RPMI7951 (cell line): ENCODE data around the gene EPHB3. TPM values are rescaled to one million over a fixed set of nuclear protein-coding genes. Genes with fewer than 3 reads are reported as not detected.

Experiments used
- DNase-seq: peaks from one replicate; pipeline ENCODE4 v3.0.0-alpha.2; 2012; ENCODE audit warnings: low read depth
- total RNA-seq: library from RNA; depleted of rRNA; stranded (reverse); fragments of >200 nt; shearing (Covaris generic); gene quantifications from 2 replicates; pipeline ENCODE4 v1.2.3, GENCODE V29; 2014; rRNA removed

The EPHB3 gene
- total RNA-seq: 4.0 and 5.5 TPM in 2 replicates

GRCh38 chr3:184561061-184561912 lies at the start of gene EPHB3:
Gene EPHB3, plus strand, starts transcription at chr3:184561785. Its CDS starts 451 bp downstream, at chr3:184562236.
- peak; percentile 98 for DNase-seq

DNA sequence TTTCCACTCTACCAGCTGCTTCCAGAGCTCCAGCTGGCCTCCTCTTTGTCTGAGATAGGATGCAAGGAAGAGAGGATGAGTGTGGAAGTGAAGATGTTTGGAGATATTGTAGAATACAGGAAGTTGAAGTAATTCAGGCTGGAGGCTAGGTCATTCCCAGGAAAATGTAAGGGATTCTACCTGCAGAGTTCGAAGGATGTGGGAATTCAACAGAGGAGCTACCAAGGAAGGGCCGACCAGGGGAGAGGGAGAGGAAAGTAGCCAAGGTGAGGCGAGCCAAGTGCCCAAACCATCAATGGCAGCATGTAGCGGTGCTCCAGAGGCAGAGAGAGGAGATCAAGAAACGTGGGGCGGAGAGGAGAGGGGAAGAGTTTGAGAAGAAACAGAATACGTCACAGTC lies 49.0 kb upstream of the EPHB3 start:
- DNase-seq: no peak

DNA sequence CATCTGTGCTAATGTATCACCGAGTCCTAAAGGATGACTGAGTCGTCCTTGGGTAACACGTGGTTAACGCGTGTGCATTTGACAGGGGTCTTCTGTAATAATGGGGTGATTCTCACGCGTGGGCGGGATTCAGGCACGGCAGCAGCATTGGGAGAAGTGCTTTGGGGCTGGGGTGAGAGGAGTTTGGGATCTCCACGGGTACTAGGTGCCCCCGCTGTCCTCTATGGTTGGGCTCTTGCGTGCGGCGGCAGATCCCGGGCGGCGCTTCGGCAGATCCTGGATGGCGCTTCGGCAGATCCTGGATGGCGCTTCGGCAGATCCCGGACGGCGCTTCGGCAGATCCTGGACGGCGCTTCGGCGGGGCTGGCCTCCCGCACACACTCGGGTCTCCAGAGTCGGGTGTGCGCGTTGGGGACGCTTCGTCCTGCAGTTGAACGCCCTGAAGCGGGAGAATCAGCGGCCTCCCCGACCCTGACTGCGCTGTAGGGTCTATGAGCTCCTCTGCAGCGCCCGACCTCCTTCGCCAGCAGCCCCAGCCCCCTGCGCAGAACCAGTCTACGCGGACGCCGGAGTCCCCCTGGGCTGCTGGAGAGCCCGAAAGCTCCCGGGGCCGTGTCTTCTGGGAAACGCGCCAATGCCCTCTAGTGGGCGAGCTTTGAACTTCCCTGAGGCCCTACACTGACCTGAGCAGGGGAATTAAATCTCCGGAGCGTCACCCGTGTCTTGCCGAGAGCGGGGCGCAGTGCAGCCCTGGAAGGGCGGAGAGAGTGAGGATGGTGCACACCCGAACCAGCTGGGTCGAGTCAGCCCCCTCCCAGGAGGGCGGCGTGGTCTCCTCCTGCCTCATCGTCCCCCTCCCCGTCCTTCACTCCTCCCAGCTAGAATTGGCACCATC lies 48.1 kb upstream of the EPHB3 start:
- DNase-seq: peak; percentile 68

DNA sequence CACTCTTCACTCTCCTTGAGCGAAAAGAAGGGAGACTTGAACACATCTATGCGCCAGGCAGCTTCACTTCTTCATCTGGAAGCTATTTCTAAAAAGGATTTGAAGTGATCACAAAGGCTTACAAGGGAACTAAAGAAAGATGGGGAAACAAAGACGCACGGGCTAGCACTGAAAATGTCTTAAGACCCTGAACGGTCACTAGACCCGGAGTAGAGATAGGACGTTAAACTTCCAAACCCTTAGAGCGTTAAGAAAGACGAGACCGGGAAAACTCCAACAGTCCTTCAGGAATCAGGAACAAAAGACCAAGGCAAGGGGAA lies 47.5 kb upstream of the EPHB3 start:
- no peak for DNase-seq

DNA sequence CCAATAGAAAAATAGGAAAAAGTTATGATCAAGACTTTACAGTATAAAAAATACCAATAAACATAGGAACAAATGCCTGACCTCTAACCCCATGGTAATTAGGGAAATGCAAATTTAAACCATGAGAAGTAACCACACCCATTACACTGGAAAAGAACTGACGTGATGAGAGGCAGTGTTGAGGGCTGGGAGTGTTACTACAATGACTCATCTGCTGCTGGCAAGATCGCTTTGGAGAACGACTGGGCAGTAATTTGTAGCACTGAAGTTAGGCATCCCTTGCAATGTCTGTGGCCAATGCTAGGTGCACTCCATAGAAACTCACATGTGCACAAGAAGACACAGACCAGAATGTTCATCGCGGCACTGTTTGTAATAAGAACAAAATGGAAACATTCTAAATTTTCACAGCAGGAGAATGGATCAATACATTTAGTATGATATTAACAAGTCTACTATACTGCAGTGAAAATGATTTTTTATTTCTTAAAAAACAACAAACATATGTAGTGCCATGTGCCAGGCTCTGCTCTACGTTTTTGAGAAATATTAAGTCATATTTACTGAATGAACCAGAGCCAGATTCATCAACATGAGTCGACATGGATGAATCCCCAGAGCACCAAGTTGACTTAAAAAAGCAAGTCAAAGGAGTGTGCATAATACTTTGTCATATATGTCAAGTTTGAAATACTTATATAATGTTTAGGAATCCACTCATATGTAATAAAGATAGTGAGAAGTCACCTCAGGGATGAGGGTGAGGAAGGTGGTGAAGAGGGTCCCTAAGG lies 37.6 kb upstream of the EPHB3 start:
- peak; percentile 63 for DNase-seq

DNA sequence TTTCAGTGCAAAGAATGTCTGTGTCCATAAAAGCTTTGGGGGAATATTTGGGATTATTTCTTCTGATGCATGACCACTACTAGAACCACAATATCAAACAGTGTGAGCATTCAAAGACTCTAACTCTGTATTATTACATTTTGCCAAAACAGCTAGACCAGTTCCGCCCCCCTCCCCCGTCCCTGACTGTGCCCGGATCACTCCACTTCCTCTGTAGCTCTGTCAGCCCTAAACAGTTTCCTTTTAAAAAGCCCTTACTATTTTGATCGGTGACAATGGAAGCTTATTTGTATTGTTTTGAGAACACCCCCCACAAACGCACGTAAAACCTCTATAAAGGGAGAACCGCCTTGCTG lies 36.6 kb upstream of the EPHB3 start:
- no peak for DNase-seq

- no peak for DNase-seq
Observed at GRCh38 chr3:184525337-184526087, 36.1 kb upstream of the EPHB3 start.

DNA sequence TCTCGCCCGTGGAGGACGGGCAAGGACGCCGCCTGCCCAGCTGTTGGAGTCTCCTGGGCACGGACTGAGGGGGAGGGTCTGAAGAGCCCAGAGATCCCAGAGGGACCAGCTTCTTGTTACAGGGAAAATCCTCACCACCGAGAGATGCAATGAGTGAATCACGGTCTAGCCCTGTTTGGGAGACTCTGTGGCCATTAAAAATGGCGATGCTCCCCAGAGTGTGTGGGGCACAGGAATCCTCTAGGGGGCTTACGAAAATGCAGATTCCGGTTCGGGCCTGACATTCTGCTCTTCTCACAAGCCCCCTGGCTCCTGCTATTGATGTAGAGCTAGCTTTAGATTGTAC lies 35.5 kb upstream of the EPHB3 start:
- DNase-seq: no peak

GRCh38 chr3:184531626-184532280 lies 29.8 kb upstream of the EPHB3 start:
- no peak for DNase-seq

DNA sequence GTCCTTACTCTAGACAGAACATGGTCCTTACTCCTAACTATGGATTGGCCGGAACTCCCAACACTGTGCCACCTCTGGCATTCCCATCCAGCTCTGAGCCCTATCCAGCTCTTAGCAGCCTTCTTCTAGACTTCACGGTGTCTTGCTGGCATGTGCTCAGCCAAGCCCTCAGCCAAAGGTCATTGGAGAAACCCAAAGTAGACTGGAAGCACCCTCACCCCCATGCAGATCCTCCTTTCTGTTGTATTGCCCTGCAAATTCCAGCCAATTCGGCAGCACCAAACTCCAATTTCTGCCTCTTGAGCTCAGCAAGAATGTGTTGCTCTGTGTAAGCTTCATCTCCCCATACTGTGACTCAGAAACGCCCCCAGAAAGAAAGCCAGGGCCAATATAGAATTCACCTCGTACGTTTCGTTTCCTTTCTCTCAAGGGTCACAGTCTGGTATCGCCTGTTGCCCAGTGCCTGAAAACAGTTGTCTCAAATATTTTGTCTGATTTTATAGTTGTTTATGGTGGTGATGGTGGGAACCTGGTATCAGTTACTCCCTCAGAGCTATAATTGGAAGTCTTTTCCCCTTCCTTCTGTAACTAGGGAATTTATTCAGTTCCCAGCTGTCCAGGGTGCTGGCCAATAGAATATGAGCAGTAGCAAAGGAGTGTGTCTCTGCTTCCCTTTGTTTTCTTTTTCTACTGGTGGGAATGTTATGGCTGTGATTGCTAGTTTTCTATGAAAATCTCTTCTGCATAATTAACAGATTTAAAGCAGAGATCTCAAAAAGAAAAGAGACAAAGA lies 28.4 kb upstream of the EPHB3 start:
- DNase-seq: no peak

GRCh38 chr3:184537885-184538665 lies 23.5 kb upstream of the EPHB3 start:
- no peak for DNase-seq

GRCh38 chr3:184538666-184539431 lies 22.7 kb upstream of the EPHB3 start:
- DNase-seq: no peak

DNA sequence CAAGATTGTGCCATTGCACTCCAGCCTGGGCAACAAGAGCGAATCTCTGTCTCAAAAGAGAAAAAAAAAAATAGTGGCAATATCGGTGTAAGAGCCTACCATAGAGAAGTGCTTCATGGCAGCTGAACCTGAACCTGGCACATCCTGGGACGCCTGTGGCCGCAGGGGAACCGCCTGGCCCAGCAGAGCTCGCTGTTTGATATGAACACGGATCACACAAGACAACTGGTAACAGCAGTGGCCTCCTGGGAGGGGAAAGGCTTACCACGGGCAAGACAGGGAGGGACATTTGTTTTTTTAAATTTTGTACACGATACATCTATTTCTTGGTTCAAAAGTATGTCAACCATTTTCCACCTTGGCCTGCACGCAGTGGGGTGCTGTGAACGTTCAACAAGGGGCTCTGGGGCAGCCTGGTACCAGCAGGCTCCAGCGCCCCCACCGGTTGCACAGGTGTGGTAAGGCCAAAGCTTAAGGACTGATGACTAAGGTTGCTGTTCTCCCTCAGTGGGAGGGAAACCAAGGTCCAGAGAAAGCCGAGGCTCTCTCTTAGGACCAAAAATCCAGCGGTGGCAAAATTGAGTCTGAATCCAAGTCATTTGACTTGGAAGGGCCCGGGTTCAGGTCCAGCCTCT lies 21.7 kb upstream of the EPHB3 start:
- no peak for DNase-seq

GRCh38 chr3:184540777-184541681 lies 20.6 kb upstream of the EPHB3 start:
- DNase-seq: peak; percentile 24

GRCh38 chr3:184541886-184542562 lies 19.6 kb upstream of the EPHB3 start:
- DNase-seq: no peak

GRCh38 chr3:184542577-184542976 lies 19.0 kb upstream of the EPHB3 start:
- no peak for DNase-seq
